KOPT-K1 (cell line): ENCODE data around the gene ZNF765.
"Not testable (repeated sequence)": the region's sequence is repeated elsewhere in the genome, so short reads cannot be mapped to it uniquely, and the experiment has no call there.

Experiments
- H3K27ac ChIP-seq: fragments of 200-600 bp; sonication (generic); 2 replicates; pipeline ENCODE4 v1.5.1; 2016; ENCODE audit warnings: antibody characterized with exemption, mild to moderate bottlenecking, low read depth, low read length; ENCODE audit not compliant: poor library complexity, severe bottlenecking
- H3K36me3 ChIP-seq: fragments of 200-600 bp; sonication (generic); 2 replicates; pipeline ENCODE4 v1.5.1; 2017; ENCODE audit warnings: antibody characterized with exemption, mild to moderate bottlenecking, low read length, moderate library complexity; ENCODE audit not compliant: insufficient read depth
- H3K9me3 ChIP-seq: fragments of 200-600 bp; sonication (generic); 2 replicates; pipeline ENCODE4 v1.5.1; 2017; ENCODE audit warnings: antibody characterized with exemption, low read length, mild to moderate bottlenecking; ENCODE audit not compliant: insufficient read depth, poor library complexity, severe bottlenecking

ZNF765 gene

DNA sequence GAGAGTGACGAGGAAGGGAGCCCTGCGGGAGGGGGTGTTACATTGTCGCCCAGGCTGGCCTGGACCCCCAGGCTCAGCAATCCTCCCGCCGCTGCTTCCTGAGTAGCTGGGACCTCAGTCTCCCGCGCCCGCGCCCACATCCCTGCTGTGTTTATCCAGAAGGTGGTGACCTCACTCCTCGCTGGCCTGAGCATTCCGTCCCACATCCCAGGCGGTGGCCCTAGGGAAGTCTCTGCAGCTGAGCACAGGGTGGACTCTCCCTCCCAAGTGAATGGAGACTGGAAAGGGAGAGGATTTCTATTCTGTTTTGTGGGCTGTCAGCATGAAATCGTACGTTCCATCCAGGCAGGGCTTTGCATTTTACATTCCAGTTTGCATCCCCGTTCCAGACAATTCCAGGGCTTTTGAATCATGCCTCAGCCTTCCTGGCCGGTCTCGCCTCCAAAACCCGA lies 401 bp upstream of the ZNF765 start:
- peak overlapping the region; percentile 77 for H3K27ac ChIP-seq
- peaks cover 13% of the 10 kb centered on the region for H3K36me3 ChIP-seq
- peaks cover 19% of the 10 kb centered on the region for H3K9me3 ChIP-seq

DNA sequence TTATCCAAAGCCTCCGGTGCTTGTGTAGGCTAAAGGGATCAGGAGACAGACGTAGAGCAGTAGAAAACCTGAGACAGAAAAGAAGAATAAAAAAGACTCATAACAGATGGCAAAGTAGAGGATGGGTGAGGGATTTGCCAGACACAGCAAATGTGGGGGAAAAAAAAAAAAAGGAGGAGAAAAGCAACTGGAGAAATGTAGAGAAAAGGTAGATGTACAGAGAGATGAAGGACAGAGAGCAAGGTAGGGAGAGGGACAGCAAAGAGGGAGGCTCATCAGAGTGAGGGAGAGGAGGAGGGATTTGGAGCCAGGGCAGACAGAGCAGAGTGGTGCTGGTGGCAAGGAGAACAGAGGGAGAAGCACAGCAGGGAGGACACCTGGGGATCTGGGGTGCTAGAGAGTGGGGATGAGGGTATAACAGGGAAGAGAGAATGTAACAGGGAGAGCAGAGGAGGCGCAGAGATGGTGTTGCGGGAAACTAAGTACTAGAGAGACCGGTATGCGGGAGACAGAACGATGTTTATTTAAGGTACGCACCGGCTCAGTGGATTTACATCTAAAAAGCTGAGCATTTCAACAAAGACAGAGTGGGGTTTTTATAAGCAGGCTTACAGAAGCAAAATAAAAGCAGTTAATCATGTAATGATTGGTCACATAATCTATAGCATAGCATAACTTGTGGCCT lies 1.0 kb downstream of the ZNF765 start:
- Histone ChIP-seq H3K9me3 (peaks cover 19% of the 10 kb centered on the region), H3K36me3 (peaks cover 27% of the 10 kb centered on the region), H3K27ac (peak overlapping the region; percentile 77)

DNA sequence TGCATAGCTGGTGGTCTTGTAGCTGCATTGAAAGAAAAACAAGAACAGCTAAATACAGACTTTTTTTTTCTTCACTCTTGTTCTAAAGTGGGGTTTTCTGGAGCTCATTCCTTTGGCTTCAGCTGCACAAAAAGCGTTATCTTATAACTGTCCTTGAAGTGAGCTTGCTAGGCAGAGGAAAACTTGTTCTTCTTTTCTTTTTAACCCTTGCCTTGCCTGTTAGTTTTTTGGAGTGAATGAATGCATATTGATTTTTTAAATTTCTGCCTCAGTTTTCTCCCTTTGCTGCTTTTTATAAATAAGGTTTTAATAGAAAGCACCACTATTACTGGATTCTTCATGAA lies 1.5 kb downstream of the ZNF765 start:
- Histone ChIP-seq H3K36me3 (peaks cover 32% of the 10 kb centered on the region), H3K9me3 (peaks cover 19% of the 10 kb centered on the region), H3K27ac (no peak overlapping the region)

GRCh38 chr19:53397918-53398317 lies 3.0 kb downstream of the ZNF765 start:
- H3K27ac ChIP-seq: not testable (repeated sequence)
- peaks cover 33% of the 10 kb centered on the region for H3K9me3 ChIP-seq
- H3K36me3 ChIP-seq: peaks cover 46% of the 10 kb centered on the region

GRCh38 chr19:53409505-53410204 lies 14.7 kb downstream of the ZNF765 start:
- Histone ChIP-seq H3K9me3 (peaks cover 100% of the 10 kb centered on the region), H3K36me3 (peaks cover 77% of the 10 kb centered on the region), H3K27ac (no peak overlapping the region)

DNA sequence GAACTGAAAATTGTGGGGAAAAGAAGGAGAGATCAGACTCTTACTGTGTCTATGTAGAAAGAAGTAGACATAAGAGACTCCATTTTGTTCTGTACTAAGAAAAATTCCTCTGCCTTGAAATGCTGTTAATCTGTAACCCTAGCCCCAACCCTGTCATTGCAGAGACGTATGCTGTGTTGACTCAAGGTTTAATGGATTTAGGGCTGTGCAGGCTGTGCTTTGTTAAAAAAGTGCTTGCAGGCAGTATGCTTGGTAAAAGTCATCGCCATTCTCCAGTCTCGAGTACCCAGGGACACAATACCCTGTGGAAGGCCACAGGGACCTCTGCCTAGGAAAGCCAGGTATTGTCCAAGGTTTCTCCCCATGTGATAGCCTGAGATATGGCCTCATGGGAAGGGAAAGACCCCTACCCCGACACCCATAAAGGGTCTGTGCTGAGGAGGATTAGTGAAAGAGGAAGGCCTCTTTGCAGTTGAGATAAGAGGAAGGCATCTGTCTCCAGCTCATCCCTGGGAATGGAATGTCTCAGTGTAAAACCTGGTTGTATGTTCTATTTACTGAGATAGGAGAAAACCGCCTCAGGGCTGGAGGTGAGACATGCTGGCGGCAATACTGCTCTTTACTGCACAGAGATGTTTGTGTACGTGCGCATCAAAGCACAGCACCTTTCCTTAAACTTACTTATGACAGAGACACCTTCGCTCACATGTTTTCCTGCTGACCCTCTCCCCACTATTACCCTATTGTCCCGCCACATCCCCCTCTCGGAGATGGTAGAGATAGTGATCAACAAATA lies 25.8 kb downstream of the ZNF765 start:
- peaks cover 12% of the 10 kb centered on the region for H3K9me3 ChIP-seq
- H3K36me3 ChIP-seq, H3K27ac ChIP-seq: not testable (repeated sequence)

- Histone ChIP-seq H3K36me3 (no peaks in the 10 kb centered on the region), H3K9me3 (peaks cover 5% of the 10 kb centered on the region), H3K27ac (no peak overlapping the region)
These were observed 27.6 kb downstream of the ZNF765 start for GRCh38 chr19:53422551-53422950.

DNA sequence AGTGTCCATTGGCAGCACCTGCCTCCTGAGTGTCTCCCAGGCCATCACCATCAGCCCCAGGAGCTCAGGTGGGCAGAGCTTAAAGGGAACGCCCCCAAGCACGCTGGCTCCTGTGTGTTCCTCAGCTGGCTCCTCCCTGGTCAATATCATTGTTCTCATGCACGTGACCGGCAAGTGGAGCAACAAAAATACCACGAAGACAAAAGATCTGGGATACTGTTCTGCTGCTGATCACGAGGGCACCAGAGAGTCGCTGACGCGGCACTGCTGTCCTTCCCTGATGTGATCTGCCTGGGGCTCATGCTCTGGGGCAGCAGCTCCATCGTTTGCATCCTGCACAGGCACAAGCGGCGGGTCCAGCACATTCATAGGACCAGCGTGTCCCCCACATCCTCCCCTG lies 28.1 kb downstream of the ZNF765 start:
- H3K36me3 ChIP-seq, H3K9me3 ChIP-seq, H3K27ac ChIP-seq: not testable (repeated sequence)

DNA sequence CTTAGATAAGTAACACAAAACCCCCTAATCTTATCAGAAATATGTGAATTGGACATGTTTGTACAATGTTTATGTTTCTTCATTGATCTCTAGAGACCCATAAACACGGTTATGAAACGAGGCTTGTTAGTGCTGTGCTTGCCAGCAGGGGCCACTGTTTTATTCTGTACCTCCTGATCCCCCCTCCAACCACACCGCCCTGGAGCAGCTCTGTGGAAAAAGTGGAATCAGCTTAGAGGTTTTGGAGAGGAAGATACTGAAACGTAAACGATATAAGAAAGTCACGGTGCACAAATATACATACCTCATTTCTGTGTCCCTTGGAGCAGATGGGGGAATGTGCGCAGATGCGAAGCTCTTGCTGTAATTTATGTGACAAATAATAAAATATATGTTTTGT lies 28.7 kb downstream of the ZNF765 start:
- H3K27ac ChIP-seq, H3K9me3 ChIP-seq, H3K36me3 ChIP-seq: not testable (repeated sequence)

DNA sequence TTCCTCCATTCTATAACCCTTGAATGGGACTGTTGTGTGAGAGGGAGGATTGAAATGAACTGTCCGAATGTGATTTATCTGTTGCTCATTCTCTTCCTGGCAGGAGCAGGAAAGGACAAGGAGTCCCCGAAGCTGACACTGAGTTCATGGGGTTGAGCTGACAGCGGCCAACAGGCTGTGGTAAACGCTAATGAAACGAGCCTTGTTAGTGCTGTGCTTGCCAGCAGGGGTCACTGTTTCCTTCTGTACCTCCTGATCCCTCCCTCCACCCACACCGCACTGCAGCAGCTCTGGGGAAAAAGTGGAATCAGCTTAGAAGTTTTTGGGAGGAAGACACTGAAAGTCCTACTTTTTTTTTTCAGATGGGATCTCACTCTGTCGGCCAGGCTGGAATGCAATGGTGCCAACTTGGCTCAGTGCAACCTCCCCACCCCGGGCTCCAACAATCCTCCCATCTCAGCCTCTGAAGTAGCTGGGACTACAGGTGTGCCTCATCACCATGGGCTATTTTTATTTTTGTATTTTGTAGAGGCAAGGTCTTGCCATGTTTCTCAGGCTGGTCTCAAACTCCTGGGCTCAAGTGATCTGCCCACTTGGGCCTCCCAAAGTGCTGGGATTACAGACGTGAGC lies 30.1 kb downstream of the ZNF765 start:
- H3K27ac ChIP-seq: no peak overlapping the region
- no peaks in the 10 kb centered on the region for H3K9me3 ChIP-seq
- H3K36me3 ChIP-seq: no peaks in the 10 kb centered on the region

DNA sequence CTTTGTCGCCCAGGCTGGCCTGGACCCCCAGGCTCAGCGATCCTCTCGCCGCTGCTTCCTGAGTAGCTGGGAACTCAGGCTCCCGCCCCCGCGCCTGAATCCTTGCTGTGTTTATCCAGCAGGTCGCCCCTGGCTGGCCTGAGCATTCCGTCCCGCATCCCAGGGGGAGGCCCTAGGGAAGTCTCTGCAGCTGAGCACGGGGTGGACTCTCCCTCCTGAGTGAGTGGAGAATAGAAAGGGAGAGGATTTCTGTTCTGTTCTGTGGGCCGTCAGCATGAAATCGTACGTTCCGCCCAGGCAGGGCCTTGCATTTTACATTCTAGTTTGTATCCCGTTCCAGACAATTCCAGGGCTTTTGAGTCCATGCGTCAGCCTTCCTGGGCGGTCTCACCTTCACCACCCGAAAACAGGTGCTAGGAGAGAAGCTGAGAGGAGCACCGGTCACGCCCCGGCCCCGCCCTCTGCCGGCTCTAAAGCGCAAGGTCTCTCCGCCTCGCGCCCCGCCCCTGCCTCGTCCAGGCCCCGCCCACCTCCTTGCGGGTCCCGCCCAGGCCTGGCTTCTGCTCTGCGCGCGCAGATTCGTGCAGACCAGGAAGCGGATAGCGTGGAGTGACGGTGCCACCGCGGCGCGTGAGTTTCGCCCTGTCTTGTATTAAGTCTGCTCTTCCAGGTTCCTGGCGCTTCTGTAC lies 36.6 kb downstream of the ZNF765 start, which contains the start of gene ZNF761:
Gene ZNF761 (plus strand): TSS at position 586 of the 689 bp plus-strand sequence. CDS start 15,285 bp downstream, outside the sequence.
- peaks cover 17% of the 10 kb centered on the region for H3K9me3 ChIP-seq
- H3K27ac ChIP-seq: peak within 1 kb of the TSS; percentile 75
- H3K36me3 ChIP-seq: peaks cover 32% of the 10 kb centered on the region

DNA sequence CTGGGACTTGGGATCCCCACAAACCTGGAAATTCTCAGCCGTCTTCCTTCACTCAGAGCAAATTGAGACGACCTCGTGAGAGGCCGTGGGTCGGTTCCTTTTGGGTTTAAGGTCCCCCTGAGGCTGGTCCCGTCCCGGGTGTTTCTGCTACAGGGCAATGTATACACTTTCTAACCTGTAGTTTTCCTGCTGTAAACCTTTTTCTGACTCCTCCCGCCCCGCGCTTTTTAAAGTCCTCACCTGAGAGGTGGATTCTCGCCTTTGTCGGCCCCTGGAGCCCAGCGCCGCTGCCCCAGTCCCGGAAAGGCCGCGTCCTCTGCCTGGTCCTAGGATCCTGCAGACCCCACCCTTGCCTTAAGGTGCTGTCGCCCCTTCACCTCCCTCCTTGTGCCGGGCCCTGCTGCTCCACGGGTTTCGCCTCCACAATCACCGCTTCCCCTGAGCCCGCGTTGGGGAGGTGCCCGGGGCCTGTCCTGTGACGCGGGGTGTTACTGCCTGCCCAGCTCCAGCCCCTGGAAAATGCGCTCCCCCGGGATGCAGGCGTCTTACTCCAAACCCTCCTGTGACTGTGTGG lies 37.2 kb downstream of the ZNF765 start:
- peak overlapping the region; percentile 75 for H3K27ac ChIP-seq
- peaks cover 38% of the 10 kb centered on the region for H3K36me3 ChIP-seq
- peaks cover 23% of the 10 kb centered on the region for H3K9me3 ChIP-seq

DNA sequence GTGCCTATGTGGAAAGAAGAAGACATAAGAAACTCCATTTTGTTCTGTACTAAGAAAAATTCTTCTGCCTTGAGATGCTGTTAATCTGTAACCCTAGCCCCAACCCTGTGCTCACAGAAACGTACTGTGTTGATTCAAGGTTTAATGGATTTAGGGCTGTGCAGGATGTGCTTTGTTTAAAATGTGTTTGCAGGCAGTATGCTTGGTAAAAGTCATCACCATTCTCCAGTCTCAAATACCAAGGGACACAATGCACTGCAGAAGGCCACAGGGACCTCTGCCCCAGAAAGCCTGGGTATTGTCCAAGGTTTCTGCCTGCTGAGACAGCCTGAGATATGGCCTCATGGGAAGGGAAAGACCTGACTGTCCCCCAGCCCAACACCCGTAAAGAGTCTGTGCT lies 48.9 kb downstream of the ZNF765 start:
- Histone ChIP-seq H3K9me3 (peaks cover 85% of the 10 kb centered on the region), H3K36me3 (peaks cover 90% of the 10 kb centered on the region)
- H3K27ac ChIP-seq: not testable (repeated sequence)

- peaks cover 82% of the 10 kb centered on the region for H3K9me3 ChIP-seq
- not testable (repeated sequence) for H3K27ac ChIP-seq
- peaks cover 90% of the 10 kb centered on the region for H3K36me3 ChIP-seq
These were observed 52.2 kb downstream of the ZNF765 start for GRCh38 chr19:53447196-53447595.
